ENCODE data around the gene PDE1A. TPM values are rescaled to one million over a fixed set of nuclear protein-coding genes. Genes with fewer than 3 reads are reported as not detected.

The PDE1A gene
- polyA plus RNA-seq, 1 of the 3 experiments (the other 2 are of a cell fraction) = 0.08 TPM

DNA sequence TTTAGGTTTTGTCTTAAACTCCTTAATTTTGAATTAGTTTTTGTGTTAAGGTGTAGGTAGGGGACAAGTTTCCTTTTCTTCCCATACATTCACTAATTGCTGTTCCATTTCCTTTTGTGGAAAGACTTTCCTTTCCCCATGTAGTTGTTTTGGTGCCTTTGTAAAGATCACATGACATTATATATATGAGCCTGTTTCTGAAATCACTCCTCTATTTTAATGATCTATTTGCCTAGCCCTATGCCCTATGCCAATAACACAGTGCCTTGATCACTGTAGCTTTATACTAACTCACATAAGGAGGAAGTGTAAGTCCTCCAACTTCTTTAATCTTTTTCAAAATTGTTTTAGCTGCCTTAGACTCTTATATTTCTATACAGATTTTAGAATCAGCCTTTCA is 229.3 kb downstream of the PDE1A start:
- H4K20me1 ChIP-seq (ENCODE audit: insufficient read depth) = no peaks in the 10 kb centered on the region
- H3K9me2 ChIP-seq = no peaks in the 10 kb centered on the region
- H3K4me1 ChIP-seq (ENCODE audit: control insufficient read depth in 1 of 2, insufficient read depth in 2 of 2, low read depth in 1 of 2, low read length in 1 of 2) = no peaks in the 10 kb centered on the region
- no peak overlapping the region for H3K27ac ChIP-seq (ENCODE audit: low read depth in 2 of 2, low read length in 1 of 2)
- TF ChIP-seq JUND (IDR thresholded peaks at IDR 0.05) = no peak
- no peak for TF ChIP-seq SMC3 (IDR thresholded peaks at IDR 0.05; ENCODE audit: low read depth, low read length)
- TF ChIP-seq NRF1 (IDR thresholded peaks at IDR 0.05; ENCODE audit: low read depth, low read length) = no peak
- TF ChIP-seq, protein P1, sequence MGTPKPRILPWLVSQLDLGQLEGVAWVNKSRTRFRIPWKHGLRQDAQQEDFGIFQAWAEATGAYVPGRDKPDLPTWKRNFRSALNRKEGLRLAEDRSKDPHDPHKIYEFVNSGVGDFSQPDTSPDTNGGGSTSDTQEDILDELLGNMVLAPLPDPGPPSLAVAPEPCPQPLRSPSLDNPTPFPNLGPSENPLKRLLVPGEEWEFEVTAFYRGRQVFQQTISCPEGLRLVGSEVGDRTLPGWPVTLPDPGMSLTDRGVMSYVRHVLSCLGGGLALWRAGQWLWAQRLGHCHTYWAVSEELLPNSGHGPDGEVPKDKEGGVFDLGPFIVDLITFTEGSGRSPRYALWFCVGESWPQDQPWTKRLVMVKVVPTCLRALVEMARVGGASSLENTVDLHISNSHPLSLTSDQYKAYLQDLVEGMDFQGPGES (IDR thresholded peaks at IDR 0.05; ENCODE audit: low read depth, low read length) = no peak
- no peak for TF ChIP-seq FOXJ3 (CRISPR knock-in tag; IDR thresholded peaks at IDR 0.05)
- TF ChIP-seq POLR2AphosphoS5 (IDR thresholded peaks at IDR 0.05; ENCODE audit: low read depth, low read length) = no peak
- no peak for TF ChIP-seq EP300 (IDR thresholded peaks at IDR 0.05; ENCODE audit: borderline replicate concordance in 1 of 2, low read depth in 1 of 2, low read length in 1 of 2)
- TF ChIP-seq, protein P2, sequence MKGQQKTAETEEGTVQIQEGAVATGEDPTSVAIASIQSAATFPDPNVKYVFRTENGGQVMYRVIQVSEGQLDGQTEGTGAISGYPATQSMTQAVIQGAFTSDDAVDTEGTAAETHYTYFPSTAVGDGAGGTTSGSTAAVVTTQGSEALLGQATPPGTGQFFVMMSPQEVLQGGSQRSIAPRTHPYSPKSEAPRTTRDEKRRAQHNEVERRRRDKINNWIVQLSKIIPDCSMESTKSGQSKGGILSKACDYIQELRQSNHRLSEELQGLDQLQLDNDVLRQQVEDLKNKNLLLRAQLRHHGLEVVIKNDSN (IDR thresholded peaks at IDR 0.05; ENCODE audit: borderline replicate concordance, low read depth) = no peak
- TF ChIP-seq RFX5 (IDR thresholded peaks at IDR 0.05; ENCODE audit: low read length) = no peak
- TF ChIP-seq, protein P3, sequence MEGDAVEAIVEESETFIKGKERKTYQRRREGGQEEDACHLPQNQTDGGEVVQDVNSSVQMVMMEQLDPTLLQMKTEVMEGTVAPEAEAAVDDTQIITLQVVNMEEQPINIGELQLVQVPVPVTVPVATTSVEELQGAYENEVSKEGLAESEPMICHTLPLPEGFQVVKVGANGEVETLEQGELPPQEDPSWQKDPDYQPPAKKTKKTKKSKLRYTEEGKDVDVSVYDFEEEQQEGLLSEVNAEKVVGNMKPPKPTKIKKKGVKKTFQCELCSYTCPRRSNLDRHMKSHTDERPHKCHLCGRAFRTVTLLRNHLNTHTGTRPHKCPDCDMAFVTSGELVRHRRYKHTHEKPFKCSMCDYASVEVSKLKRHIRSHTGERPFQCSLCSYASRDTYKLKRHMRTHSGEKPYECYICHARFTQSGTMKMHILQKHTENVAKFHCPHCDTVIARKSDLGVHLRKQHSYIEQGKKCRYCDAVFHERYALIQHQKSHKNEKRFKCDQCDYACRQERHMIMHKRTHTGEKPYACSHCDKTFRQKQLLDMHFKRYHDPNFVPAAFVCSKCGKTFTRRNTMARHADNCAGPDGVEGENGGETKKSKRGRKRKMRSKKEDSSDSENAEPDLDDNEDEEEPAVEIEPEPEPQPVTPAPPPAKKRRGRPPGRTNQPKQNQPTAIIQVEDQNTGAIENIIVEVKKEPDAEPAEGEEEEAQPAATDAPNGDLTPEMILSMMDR (IDR thresholded peaks at IDR 0.05) = no peak
- H3K79me2 ChIP-seq (ENCODE audit: insufficient read depth) = no peaks in the 10 kb centered on the region
- H3F3A ChIP-seq (replicated peaks; ENCODE audit: insufficient read depth) = no peaks in the 10 kb centered on the region
- no peak for DNase-seq
- ChIA-PET CTCF (no interaction called here), POLR2A (no interaction called here)
- no peak overlapping the region for H3K9ac ChIP-seq
- H3K9me3 ChIP-seq = no peaks in the 10 kb centered on the region
- H2AFZ ChIP-seq (ENCODE audit: low read depth) = no peak overlapping the region
- H3K36me3 ChIP-seq (replicated peaks in 1 of 2; ENCODE audit: control insufficient read depth in 1 of 2, insufficient read depth in 2 of 2, low read length in 1 of 2) = no peaks in the 10 kb centered on the region
- H3K27me3 ChIP-seq (ENCODE audit: insufficient read depth) = no peaks in the 10 kb centered on the region
- no peak overlapping the region for H3K4me2 ChIP-seq
- no peak overlapping the region for H3K4me3 ChIP-seq (ENCODE audit: low read depth in 2 of 2, low read length in 1 of 2)

DNA sequence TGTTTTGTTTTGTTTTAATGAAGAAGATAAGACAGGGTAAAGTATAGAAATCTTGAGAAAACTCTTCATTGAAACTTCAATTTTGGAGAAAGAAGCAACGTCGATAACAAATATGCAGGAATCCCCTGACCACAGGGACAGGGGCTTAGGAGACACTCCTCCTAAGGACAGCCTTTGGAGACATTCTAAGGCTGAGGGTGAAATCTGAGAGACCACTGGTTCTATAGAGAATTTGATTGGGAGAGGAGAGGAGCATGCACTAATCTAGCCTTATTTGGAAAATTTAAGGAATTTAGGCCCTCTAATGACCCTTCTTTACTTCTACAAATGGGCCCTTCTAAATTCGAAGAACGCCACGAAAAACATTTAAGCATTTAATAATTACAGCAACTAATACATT is 233.5 kb downstream of the PDE1A start:
- no peaks in the 10 kb centered on the region for H3K9me3 ChIP-seq
- DNase-seq = no peak
- POLR2A ChIA-PET = no interaction called here
- no peak overlapping the region for H3K4me2 ChIP-seq
- no peaks in the 10 kb centered on the region for H3F3A ChIP-seq (replicated peaks; ENCODE audit: insufficient read depth)
- no peak for TF ChIP-seq NFIC (IDR thresholded peaks at IDR 0.05; ENCODE audit: borderline replicate concordance)
- TF ChIP-seq RAD21 (IDR thresholded peaks at IDR 0.05; ENCODE audit: low read length) = no peak
- no peak overlapping the region for H3K9ac ChIP-seq
- no peaks in the 10 kb centered on the region for H4K20me1 ChIP-seq (ENCODE audit: insufficient read depth)
- H3K4me1 ChIP-seq (ENCODE audit: control insufficient read depth in 1 of 2, insufficient read depth in 2 of 2, low read depth in 1 of 2, low read length in 1 of 2) = no peaks in the 10 kb centered on the region
- 95% methylated on average over 5 of the region's 5 CpGs for WGBS (ENCODE audit: low lambda C conversion rate)
- no peak overlapping the region for H2AFZ ChIP-seq (ENCODE audit: low read depth)
- no peaks in the 10 kb centered on the region for H3K36me3 ChIP-seq (replicated peaks in 1 of 2; ENCODE audit: control insufficient read depth in 1 of 2, insufficient read depth in 2 of 2, low read length in 1 of 2)
- H3K27ac ChIP-seq (ENCODE audit: low read depth in 2 of 2, low read length in 1 of 2) = no peak overlapping the region
- no peak overlapping the region for H3K4me3 ChIP-seq (ENCODE audit: low read depth in 2 of 2, low read length in 1 of 2)
- no peaks in the 10 kb centered on the region for H3K27me3 ChIP-seq (ENCODE audit: insufficient read depth)
- CTCF ChIA-PET = interaction anchor here (12.2 kb wide), 1 partner anchor 454 kb away, joined by 176 read pairs; no protein-coding TSS in a partner anchor
- H3K79me2 ChIP-seq (ENCODE audit: insufficient read depth) = no peaks in the 10 kb centered on the region
- H3K9me2 ChIP-seq = no peaks in the 10 kb centered on the region

Data from SK-N-SH (cell line).